CD4-positive, alpha-beta T cell (primary cell): ENCODE data around the gene DYRK1B. TPM values are rescaled to one million over a fixed set of nuclear protein-coding genes. Genes with fewer than 3 reads are reported as not detected.

Source experiments
- ATAC-seq: fragments of 200-7000 bp; cut with Tn5 transposase; one replicate; pipeline ENCODE4 v1.10.0; 2022; ENCODE audit warnings: mild to moderate bottlenecking; ENCODE audit not compliant: poor library complexity
- CTCF ChIA-PET: fragments of 350-600 bp; sonication (Branson Sonifier 250); formaldehyde crosslinking; loops from one replicate; lab custom pipeline; 2021; ENCODE audit warnings: antibody characterized with exemption, inconsistent platforms; lab: Charles Lee
- POLR2A ChIA-PET: fragments of 350-600 bp; sonication (Branson Sonifier 250); formaldehyde crosslinking; loops from one replicate; lab custom pipeline; 2021; ENCODE audit warnings: antibody characterized with exemption, inconsistent platforms; lab: Charles Lee
- DNase-seq, 14 experiments: peaks; one replicate each; pipeline ENCODE4 v3.0.0-alpha.2; 2013 to 2020; ENCODE audit warnings: mixed read lengths in 2 of 14
- H3K27ac ChIP-seq, 2 donors: one replicate each; pipeline versions ENCODE4 v1.5.1 to v1.7.0; 2013; ENCODE audit warnings: low read length in 2 of 2, low read depth in 1 of 2, mild to moderate bottlenecking in 1 of 2
- H3K27me3 ChIP-seq, 2 experiments: 1 replicate in 1 of 2; 2 replicates in 1 of 2; pipeline versions ENCODE4 v1.6.1 to v1.7.0; 2013; ENCODE audit warnings: low read length in 2 of 2, control low read depth in 1 of 2, mild to moderate bottlenecking in 1 of 2, moderate library complexity in 1 of 2; ENCODE audit not compliant: insufficient read depth in 2 of 2, control insufficient read depth in 1 of 2
- H3K36me3 ChIP-seq: one replicate; pipeline ENCODE4 v1.6.1; 2013; ENCODE audit warnings: low read length, control low read depth; ENCODE audit not compliant: insufficient read depth
- H3K4me1 ChIP-seq: one replicate; pipeline ENCODE4 v1.6.1; 2013; ENCODE audit warnings: low read length, control low read depth; ENCODE audit not compliant: insufficient read depth
- H3K4me3 ChIP-seq: one replicate; pipeline ENCODE4 v1.5.1; 2013; ENCODE audit warnings: mild to moderate bottlenecking, low read length, moderate library complexity
- H3K9me3 ChIP-seq, 2 experiments: 1 replicate in 1 of 2; 2 replicates in 1 of 2; pipeline versions ENCODE4 v1.6.1 to v1.7.0; 2013; ENCODE audit warnings: low read length in 2 of 2, mild to moderate bottlenecking in 2 of 2, control low read depth in 1 of 2, moderate library complexity in 1 of 2; ENCODE audit not compliant: control insufficient read depth in 1 of 2, insufficient read depth in 1 of 2
- H3K27ac Mint-ChIP-seq: one replicate; pipeline ENCODE4 v1.8.0; 2020; ENCODE audit warnings: mixed read lengths
- H3K27me3 Mint-ChIP-seq: one replicate; pipeline ENCODE4 v1.8.0; 2021; ENCODE audit warnings: mixed read lengths
- H3K36me3 Mint-ChIP-seq: one replicate; pipeline ENCODE4 v1.8.0; 2021; ENCODE audit warnings: low read depth, mixed read lengths
- H3K4me1 Mint-ChIP-seq: one replicate; pipeline ENCODE4 v1.8.0; 2021; ENCODE audit warnings: low read depth, mixed read lengths
- H3K4me3 Mint-ChIP-seq: one replicate; pipeline ENCODE4 v1.8.0; 2020; ENCODE audit warnings: mild to moderate bottlenecking, mixed read lengths
- H3K9me3 Mint-ChIP-seq: one replicate; pipeline ENCODE4 v1.8.0; 2020; ENCODE audit warnings: mixed read lengths
- intact Hi-C, 2 experiments: fragments of 100-400 bp; cut with DNase I in 1 of 2; cut with micrococcal nuclease in 1 of 2; formaldehyde crosslinking; loops; one replicate each; pipeline versions ENCODE4 v1.15.1 to v1.9.0; 2023 to 2025; cut with DNase I, micrococcal nuclease
- total RNA-seq, 174 experiments: library from RNA in 2 of 174; stranded (reverse) in 2 of 174; gene quantifications; one replicate each; pipeline ENCODE4 v1.2.3 and lab custom pipeline; 2021 to 2026
- TF ChIP-seq, protein P1 (sequence below): fragments of 200-600 bp; IDR thresholded peaks from one replicate; pipeline ENCODE4 v1.8.0; 2022; ENCODE audit warnings: antibody characterized with exemption, mild to moderate bottlenecking

DYRK1B gene
- total RNA-seq, 2 experiments from 2014 or later: 18.9 to 19.4 TPM

DNA sequence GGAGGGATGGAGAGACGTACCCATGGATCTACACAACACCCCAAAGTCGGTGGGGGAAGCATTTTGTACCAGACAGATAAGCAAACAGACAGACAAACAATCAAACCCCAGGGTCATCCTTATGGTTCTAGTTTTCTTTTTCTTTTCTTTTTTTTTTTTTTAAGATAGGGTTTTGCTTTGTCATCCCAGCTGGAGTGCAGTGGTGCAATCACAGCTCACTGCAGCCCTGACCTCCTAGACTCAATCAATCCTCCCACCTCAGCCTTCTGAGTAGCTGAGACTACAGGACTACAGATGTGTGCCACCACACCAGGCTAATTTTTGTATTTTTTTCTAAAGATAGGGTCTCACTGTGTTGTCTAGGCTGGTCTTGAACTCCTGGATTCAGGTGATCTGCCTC, 30.2 kb upstream of the DYRK1B start:
- ATAC-seq: no peak
- no peak overlapping the region for H3K27ac Mint-ChIP-seq
- Histone ChIP-seq H3K36me3 (peaks cover 3% of the 10 kb centered on the region), H3K4me1 (no peaks in the 10 kb centered on the region), H3K9me3 (no peaks in the 10 kb centered on the region), H3K27ac (no peak overlapping the region), H3K27me3 (no peaks in the 10 kb centered on the region), H3K4me3 (no peak overlapping the region)
- no peak overlapping the region for H3K4me3 Mint-ChIP-seq
- DNase-seq: no peak
- no peaks in the 10 kb centered on the region for H3K9me3 Mint-ChIP-seq
- peaks cover 57% of the 10 kb centered on the region for H3K36me3 Mint-ChIP-seq
- no peaks in the 10 kb centered on the region for H3K27me3 Mint-ChIP-seq
- TF ChIP-seq, protein P1, sequence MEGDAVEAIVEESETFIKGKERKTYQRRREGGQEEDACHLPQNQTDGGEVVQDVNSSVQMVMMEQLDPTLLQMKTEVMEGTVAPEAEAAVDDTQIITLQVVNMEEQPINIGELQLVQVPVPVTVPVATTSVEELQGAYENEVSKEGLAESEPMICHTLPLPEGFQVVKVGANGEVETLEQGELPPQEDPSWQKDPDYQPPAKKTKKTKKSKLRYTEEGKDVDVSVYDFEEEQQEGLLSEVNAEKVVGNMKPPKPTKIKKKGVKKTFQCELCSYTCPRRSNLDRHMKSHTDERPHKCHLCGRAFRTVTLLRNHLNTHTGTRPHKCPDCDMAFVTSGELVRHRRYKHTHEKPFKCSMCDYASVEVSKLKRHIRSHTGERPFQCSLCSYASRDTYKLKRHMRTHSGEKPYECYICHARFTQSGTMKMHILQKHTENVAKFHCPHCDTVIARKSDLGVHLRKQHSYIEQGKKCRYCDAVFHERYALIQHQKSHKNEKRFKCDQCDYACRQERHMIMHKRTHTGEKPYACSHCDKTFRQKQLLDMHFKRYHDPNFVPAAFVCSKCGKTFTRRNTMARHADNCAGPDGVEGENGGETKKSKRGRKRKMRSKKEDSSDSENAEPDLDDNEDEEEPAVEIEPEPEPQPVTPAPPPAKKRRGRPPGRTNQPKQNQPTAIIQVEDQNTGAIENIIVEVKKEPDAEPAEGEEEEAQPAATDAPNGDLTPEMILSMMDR: no peak
- no peaks in the 10 kb centered on the region for H3K4me1 Mint-ChIP-seq
- intact Hi-C loops: no loop called here
- CTCF ChIA-PET: no interaction called here
- POLR2A ChIA-PET: interaction anchor here (0.7 kb wide), 1 partner anchor 99 kb away, joined by 3 read pairs; no protein-coding TSS in a partner anchor

GRCh38 chr19:39858541-39858940, 24.6 kb upstream of the DYRK1B start:
- Histone ChIP-seq H3K4me3 (no peak overlapping the region), H3K9me3 (no peaks in the 10 kb centered on the region), H3K27ac (no peak overlapping the region), H3K27me3 (no peaks in the 10 kb centered on the region), H3K36me3 (no peaks in the 10 kb centered on the region), H3K4me1 (no peaks in the 10 kb centered on the region)
- TF ChIP-seq, protein P1: no peak
- no peaks in the 10 kb centered on the region for H3K4me1 Mint-ChIP-seq
- no peak overlapping the region for H3K4me3 Mint-ChIP-seq
- H3K27me3 Mint-ChIP-seq: peaks cover 10% of the 10 kb centered on the region
- DNase-seq: peak in 2 of 14 experiments; percentile 83 to 91
- CTCF ChIA-PET: no interaction called here
- H3K9me3 Mint-ChIP-seq: no peaks in the 10 kb centered on the region
- ATAC-seq: no peak
- POLR2A ChIA-PET: no interaction called here
- H3K36me3 Mint-ChIP-seq: peaks cover 13% of the 10 kb centered on the region
- intact Hi-C loops: no loop called here
- no peak overlapping the region for H3K27ac Mint-ChIP-seq

- no peak overlapping the region for H3K4me3 ChIP-seq
- CTCF ChIA-PET: no interaction called here
- POLR2A ChIA-PET: no interaction called here
- TF ChIP-seq, protein P1: no peak
- no peaks in the 10 kb centered on the region for H3K9me3 Mint-ChIP-seq
- H3K9me3 ChIP-seq: no peaks in the 10 kb centered on the region
- no peaks in the 10 kb centered on the region for H3K27me3 ChIP-seq
- H3K4me1 Mint-ChIP-seq: no peaks in the 10 kb centered on the region
- no peak overlapping the region for H3K27ac Mint-ChIP-seq
- H3K27ac ChIP-seq: no peak overlapping the region
- H3K4me1 ChIP-seq: no peaks in the 10 kb centered on the region
- peaks cover 10% of the 10 kb centered on the region for H3K27me3 Mint-ChIP-seq
- H3K36me3 ChIP-seq: no peaks in the 10 kb centered on the region
- H3K36me3 Mint-ChIP-seq: no peaks in the 10 kb centered on the region
- ATAC-seq (no peak), DNase-seq (no peak)
- intact Hi-C loops: no loop called here
- no peak overlapping the region for H3K4me3 Mint-ChIP-seq
Observed at GRCh38 chr19:39852882-39853281, 18.9 kb upstream of the DYRK1B start.
